ENCODE results near the gene NLGN4X.

NLGN4X gene

DNA sequence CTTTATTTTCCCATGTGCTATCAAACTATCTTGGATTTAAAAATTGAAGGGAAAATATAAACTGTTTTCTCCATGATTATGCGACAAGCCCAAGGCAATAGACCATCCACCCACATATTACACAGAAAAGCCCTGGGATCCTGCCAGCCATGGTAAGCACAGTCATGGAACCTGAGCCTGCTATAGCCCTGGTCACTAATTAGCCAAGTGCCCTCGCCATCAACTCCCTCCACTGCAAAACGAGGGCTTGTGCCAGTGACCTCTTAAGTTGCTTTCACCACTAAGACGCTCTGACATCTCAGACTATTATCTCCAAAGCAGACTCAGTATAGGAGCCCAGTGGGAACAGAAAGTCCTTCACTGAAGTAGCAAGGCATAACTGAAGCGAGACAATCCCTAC lies 69.2 kb downstream of the NLGN4X start:
- FAIRE-seq: no peak

DNA sequence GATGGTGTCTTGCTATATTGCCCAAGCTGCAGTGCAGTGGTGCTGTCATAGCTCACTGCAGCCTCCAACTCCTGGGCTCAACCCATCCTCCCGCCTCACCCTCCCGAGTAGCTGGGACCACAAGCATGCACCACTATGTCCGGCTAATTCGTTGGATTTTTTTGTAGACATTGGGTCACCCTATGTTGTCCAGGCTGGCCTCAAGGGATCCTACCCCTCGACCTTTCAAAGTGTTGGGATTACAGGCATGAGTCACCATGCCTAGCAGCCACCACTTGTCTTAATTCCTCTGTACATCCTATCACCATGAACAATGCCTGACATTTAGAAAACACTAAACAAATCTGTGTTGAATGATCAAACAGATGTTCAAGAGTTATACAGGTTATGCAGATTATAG lies 76.7 kb downstream of the NLGN4X start:
- DNase-seq (ENCODE audit: insufficient read length, low spot score) (no peak), FAIRE-seq (no peak)

More for the DNA sequence above, 69.2 kb downstream of the NLGN4X start:
- no peak for DNase-seq (ENCODE audit: insufficient read length, low spot score)

DNA sequence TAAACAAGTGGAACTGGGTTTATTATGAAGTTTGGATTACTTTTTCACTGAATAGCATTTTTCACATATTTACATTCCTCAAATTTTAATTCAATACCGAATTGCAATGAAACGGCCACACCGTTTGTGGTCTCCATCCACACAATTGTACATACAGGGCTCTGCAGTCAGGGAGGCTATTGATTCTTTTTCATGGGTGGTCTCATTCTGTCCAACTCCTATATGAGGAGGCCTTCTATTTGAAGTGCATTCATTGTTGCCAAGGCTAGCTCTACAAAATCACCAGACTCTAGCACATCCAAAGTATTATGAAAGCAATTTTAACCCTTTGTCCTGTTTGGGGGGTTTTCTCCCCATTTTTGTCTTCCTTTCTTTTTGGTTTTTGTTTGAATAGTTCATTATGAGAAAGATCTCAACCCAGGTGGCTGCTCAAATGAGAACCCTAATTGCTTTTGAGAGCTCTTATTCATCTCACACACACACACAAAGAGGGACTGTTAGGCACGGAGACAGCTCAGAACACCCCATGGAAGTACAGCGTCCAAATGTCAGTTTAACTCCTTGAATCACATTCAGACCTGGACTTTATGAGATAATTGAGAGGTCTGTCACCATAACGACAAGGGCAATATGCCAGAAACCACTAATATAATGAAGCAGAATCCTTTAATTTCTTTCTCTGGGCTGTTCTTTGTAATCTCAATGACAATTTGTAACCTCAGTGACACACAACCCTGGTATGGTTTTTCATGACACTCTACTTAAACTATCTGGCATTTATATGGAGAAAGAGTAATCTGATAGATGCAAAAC lies 79.4 kb downstream of the NLGN4X start:
- DNase-seq (ENCODE audit: insufficient read length, low spot score) (no peak), FAIRE-seq (no peak)

DNA sequence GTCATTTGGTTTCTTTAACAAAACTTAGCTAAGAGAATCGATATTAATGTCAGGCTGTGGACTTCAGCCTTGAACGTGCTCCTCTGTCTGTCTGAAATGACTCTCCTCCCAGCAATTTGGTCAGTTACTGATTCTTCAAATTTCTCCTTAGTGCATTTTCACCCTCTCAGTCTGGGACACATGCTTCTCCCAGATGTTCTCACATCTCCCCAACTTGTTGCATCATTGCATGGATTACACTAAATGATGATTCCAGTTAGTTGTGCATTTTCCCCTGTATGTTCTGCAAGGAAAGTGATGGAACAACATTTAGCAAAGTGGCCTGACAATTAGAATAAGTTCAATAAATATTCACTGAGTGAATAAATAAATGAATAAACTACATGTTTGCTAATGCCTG lies 94.4 kb downstream of the NLGN4X start:
- no peak for FAIRE-seq
- DNase-seq (ENCODE audit: insufficient read length, low spot score): no peak

DNA sequence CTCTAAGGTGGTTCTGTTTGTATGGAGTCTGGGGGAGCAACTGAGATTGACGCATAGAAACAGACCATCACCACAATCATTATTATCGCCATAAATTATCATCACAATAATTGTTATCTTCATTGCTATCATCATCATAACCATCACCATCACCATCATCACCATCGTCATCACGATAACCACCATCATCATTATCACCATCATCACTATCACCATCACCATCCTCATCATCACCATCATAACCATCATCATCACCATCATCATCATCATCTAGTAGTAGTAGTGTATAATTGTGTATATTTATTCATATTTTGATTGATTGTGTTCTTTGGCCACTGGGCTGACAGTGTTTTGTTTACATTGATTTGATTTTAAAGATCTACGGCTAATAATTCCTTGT lies 95.7 kb downstream of the NLGN4X start:
- no peak for DNase-seq (ENCODE audit: insufficient read length, low spot score)
- FAIRE-seq: no peak

DNA sequence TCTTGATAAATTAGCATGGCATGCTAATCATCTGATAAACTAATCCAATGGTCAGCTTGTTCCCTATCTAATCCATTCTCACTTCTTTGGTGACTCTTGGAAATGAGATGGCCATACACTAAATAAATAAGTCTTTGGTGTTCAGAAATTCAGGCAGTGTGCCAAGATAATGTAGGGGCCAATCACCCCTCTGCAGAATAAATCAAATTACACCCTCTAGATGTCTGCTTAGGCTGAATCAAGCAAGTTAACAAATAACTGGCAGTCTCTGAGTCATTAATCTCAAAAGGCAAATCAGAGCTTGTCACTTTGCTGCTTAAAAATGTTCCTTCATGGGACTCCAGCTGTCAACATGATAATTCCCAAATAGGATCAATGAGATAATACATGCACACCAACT lies 97.4 kb downstream of the NLGN4X start:
- no peak for DNase-seq (ENCODE audit: insufficient read length, low spot score)
- FAIRE-seq: peak; percentile 57

DNA sequence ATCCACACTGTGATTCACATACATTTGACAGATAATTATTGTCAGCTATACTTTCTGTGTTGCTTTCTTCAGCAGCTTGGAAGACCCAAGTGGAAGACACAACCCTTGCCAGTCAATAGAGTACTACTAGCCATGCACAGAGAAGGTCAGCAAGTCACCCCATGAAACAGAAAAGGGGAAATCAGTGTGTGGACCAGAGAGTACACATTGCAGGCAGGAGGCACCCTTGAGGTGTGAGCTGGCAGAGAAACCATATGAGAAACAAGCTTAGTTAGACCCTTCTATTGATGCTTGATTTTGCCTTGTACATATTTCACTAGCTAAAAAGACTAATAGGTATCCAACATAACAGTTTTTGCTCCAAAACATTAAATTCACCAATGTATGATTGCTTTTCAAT lies 99.5 kb downstream of the NLGN4X start:
- no peak for DNase-seq (ENCODE audit: insufficient read length, low spot score)
- FAIRE-seq: no peak

DNA sequence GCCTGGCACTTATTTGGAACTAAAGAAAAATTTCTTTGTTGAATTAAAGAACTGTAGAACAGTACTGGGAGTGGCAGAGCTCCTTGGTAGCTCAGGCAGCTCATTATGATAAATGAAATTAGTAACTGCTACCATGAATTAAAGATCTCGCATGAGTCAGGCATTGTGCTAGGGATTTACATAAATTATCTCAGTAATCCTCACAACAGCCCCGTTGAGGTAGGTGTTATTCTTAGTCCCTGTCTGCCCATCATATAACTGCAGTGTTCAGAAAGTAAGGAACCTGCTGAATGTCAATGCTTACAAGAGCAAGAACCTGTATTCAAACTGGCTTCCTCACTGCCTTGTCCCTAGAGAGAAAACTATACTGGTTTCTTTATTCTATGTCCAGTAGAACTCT lies 108.3 kb downstream of the NLGN4X start:
- FAIRE-seq: no peak
- DNase-seq (ENCODE audit: insufficient read length, low spot score): no peak

DNA sequence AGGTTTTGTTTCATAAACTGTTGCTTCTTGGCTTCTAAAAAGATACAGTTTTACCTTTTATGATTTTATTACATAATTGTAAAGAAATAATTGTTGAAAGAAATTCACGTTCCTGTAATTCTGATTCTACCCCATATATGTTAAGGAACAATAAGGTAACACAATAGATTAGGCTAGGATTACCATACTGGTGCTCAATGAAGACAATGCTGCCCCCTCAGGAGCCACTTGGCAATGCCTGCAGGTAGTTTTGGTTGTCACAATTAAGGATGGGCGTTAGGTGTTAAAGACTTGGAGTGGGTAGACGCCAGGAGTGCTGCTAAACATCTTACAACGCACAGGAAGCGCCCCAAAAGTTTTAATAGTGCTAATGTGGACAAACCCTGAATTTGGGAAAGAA lies 133.2 kb downstream of the NLGN4X start:
- DNase-seq (ENCODE audit: insufficient read length, low spot score) (no peak), FAIRE-seq (peak; percentile 39)

DNA sequence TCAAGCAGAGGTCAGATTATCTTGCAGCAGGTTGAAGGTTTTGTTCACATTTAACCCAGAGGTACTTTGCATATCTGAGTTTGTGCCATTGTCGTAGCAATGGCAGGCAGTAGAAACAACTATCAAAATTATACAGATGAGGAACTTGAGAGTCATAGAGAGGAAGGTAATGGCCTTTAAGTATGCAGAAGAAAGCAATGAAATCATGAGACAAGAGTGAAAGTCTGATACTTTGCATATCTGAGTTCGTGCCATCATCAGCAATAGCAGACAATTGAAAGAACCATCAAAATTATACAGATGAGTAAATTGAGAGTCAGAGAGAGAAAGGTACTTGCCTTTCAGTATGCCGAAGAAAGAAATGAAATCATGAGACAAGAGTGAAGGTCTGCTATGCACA lies 154.1 kb downstream of the NLGN4X start:
- DNase-seq (ENCODE audit: insufficient read length, low spot score) (no peak), FAIRE-seq (no peak)

DNA sequence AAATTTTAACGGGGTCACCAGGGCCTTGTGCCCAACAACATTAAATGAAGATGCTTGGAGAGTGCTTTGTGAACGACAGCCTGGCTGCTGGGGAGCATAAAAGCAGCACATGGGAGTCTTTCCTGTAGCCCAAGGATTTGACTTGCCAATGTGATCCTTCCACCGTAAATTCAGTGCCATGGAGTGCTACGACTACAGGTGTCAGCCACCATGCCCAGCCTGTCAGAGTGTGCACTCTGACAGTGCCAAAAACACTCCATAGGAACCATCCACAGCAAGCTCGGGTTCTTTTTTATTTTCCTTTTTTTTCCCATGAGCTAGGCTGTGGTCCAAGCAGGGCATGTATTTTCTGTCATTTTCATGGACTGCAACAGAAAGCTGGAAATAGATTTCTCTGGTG lies 156.9 kb downstream of the NLGN4X start:
- DNase-seq (ENCODE audit: insufficient read length, low spot score) (no peak), FAIRE-seq (no peak)

DNA sequence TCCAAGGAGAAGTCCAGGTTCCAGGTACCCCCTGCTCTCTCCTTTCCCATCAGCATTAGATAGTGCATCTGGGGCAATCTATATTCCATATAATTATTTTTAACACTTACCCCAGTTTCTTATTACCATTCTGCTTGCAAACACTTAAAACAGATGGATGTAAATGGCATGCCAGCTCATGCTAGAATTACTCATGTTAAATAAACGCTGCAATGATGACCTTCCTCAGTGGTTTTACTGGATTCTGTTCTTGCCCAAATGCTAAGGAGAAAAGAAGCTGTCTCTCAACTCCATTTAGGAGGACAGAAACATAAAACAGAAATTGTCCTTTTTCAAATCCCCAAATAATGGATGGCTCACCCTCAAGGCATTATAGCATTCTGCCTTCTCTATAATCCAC lies 161.1 kb downstream of the NLGN4X start:
- no peak for DNase-seq (ENCODE audit: insufficient read length, low spot score)
- no peak for FAIRE-seq

DNA sequence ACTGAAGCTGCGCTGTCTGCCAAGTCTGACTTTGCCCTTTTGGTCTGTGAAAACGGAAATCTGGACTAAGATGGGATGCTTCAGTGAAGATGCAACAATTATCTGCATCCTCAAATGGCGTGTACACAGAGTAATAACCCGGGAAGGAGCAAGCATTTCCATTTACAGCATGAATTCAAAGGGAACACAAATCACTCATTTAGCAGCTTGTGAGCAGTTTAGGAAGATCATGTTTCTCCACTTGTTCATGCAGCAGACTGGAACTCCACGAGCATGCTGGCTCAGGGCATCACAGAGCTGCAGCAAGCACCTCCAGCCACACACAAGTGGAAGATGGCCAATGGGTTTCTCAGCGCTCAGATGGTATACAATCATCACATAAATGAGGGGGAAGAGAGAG lies 175.5 kb downstream of the NLGN4X start:
- DNase-seq (ENCODE audit: insufficient read length, low spot score) (no peak), FAIRE-seq (no peak)

DNA sequence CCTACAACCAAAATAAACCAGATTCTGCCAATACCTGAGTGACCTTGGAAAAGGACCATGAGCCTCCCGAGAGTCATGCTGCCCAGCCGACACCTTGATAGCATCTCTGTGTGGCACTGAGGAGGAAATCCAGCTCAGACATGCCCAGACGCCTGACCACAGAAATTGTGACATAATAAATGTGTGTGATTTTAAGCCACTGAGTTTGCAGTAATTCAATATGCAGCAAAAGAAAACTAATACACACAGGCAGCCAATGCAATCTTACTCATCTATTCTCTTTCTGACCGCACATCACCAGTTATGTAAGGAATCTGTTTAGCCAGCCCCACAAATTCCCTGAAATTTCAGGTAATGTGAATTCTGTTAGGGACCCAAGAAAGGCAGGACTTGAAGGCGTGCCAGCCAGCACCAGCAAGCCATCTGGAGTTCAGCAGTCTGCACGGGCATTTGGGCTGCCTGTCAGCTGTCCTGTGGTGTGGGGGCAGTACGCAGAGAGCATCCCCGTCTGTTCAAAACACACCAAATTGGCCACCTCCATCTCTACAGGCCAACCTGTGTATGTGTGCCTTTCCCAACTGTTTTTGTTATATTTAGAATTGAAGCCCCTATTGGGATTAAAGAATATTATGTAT lies 176.4 kb downstream of the NLGN4X start:
- FAIRE-seq: no peak
- DNase-seq (ENCODE audit: insufficient read length, low spot score): no peak

DNA sequence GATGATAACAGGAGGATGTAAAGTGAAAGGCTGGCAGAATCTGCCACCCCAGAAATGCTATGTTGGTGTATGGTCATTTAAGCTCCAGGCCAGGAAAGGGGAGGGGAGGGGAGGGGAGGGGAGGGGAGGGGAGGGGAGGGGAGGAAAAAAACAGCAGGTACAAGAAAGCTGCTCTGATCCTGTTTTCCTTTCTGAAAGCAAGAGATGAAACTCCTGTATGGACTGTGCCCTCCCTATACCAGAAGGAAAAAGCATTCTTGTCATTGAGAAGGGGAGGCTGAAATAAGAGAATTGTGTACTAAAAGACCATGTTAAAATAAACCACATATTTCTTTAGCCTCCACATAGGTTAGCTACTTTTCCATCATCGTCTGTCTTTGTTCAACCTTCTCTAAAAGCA lies 179.5 kb downstream of the NLGN4X start:
- no peak for FAIRE-seq
- DNase-seq (ENCODE audit: insufficient read length, low spot score): no peak

DNA sequence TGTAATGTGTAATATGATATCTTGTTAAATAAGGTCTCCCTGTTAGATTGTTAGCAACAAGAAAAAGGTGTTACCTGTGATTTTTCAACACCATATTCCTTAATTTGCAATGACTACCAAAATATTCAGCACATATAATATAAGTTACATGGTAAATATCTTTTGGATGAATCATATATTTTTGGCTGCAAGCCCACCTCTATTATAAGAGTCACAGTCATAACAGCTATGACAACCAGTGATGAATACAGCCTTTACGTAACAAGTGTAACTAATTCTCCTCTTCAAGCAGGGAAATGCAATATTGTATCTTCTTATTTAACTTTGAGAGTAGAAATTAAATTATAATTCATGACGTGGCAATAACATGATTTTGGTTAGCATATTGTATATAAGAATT lies 187.0 kb downstream of the NLGN4X start:
- FAIRE-seq (no peak), DNase-seq (ENCODE audit: insufficient read length, low spot score) (no peak)

DNA sequence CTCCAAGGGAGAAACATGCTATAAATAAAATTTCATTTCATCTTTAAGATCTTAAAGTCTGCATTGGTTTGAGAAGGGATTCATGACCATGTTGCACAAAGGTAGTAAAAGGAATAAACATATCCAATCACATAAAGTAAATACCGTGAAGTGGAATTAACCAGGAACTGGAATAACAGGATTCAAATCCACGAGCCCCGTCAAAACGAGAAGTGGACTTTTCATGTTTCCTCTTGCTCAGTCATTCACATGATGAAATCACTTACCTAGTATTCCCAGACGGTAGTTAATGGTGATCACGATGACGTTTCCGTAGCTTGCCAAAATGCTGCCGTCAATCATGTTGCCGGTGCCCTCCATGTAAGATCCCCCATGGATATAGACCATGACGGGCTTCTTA lies 199.7 kb downstream of the NLGN4X start:
- no peak for FAIRE-seq
- no peak for DNase-seq (ENCODE audit: insufficient read length, low spot score)

DNA sequence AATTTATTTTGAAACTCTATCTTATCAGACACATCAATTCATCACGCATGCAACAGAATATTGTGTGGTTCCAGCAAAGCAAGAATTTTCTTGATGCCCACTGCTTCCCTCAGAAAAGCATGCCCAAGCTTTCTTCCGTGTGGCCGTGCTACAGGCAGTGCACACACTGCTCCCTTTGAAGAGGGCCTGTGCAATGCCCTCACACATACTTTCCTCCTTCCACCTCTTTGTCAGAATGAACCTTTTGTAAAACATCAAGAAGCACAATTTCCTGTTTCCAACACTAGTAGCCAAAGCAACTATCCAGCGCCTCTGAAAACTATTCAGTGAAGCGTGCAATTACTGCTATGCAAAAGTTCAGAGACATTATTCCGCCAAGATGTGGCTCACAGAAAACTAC lies 201.7 kb downstream of the NLGN4X start:
- no peak for DNase-seq (ENCODE audit: insufficient read length, low spot score)
- no peak for FAIRE-seq

DNA sequence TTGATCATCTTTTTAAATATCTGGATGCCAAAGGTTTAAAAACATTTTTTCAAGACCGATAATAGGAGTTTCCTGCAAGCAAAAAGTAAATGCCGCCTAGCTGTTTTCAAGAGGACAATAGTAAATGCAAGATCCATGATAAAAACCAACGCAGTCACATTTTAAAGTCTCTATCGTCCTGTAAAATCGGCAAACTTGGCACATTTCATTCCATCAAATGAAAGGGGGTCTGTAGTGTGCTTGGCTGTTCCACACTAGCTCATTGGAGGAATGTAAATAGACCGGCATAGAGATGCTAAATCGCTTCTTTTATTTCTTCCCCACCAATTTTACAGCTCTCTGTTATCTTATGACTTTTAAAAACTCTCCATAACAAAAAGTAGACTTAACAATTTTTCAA lies 202.2 kb downstream of the NLGN4X start:
- FAIRE-seq (no peak), DNase-seq (ENCODE audit: insufficient read length, low spot score) (no peak)

DNA sequence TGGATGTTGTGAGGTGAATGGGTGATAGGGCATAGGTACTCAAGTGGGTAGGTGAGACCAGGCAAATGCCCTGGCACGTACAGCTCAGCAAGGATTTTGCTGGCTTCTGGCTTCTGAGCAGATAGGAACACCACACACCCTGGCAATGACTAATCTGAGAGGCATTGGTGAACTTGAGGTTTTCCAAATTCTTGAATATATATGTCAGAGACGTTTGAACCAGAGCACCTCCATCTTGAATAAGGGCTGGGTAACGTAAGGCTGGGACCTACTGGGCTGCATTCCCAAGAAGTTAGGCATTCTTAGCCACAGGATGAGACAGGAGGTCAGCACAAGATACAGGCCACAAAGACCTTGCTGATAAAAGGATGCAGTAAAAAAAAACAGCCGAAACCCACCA lies 204.5 kb downstream of the NLGN4X start:
- DNase-seq (ENCODE audit: insufficient read length, low spot score): no peak
- FAIRE-seq: no peak

DNA sequence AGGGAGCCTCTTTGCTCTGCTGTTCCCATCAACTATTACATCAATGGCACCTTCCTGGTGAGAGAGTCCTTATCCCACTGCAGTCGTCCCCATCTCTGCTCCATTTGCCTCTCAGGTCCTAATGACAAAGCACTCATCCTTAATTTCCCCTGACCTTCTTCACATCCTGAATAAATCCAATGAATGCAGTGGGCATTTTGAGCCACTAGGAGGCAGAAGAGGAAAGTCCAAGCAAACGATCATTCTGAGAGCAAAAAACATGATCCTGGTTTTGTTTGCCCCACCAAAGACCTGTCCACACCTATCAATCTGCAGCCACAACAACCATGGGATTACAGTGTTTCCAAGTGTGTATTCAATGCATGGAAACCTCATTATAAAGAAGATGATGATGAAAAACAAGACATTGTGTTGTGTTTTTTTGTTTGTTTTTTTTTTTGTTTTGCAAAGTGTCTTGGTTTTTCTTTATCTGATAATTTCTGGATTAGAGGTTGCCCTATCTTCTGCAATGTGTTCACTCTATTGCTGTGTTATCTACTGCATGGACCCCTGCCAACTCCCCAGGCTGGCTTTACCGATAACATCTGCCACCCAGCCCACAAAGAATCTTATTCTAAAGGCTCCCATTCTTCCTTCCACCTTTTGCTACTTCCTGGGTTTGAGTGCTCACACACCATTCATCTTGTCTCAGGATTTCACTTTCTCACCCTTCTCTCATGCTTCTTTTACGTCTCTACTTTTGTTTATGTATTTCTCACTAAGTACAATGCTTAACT lies 207.2 kb downstream of the NLGN4X start:
- no peak for DNase-seq (ENCODE audit: insufficient read length, low spot score)
- peak; percentile 58 for FAIRE-seq

DNA sequence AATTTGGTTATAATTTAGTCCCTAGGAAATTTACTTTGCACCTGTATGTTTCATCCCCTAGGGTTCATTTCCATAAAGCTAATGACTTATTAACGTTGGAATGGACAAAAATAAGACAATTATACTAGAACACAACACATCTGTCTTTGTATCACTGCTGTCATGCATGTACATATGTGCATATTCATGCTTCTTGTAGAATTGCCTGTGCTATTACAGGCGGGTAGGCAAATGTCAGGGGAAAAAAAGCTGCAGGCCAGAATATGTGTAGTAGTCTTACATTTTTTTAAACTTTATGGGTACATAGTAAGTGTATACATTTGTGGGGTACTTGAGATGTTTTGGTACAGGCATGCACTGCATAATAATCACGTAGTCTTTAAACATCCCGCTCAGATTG lies 209.6 kb downstream of the NLGN4X start:
- FAIRE-seq (no peak), DNase-seq (ENCODE audit: insufficient read length, low spot score) (no peak)
